Measurements from ENCODE around the gene LRRC42. TPM values are rescaled to one million over a fixed set of nuclear protein-coding genes. Genes with fewer than 3 reads are reported as not detected.

Gene LRRC42
- total and polyA plus RNA-seq, 7 donors = 15.2 to 25.4 (median 19.6) TPM

DNA sequence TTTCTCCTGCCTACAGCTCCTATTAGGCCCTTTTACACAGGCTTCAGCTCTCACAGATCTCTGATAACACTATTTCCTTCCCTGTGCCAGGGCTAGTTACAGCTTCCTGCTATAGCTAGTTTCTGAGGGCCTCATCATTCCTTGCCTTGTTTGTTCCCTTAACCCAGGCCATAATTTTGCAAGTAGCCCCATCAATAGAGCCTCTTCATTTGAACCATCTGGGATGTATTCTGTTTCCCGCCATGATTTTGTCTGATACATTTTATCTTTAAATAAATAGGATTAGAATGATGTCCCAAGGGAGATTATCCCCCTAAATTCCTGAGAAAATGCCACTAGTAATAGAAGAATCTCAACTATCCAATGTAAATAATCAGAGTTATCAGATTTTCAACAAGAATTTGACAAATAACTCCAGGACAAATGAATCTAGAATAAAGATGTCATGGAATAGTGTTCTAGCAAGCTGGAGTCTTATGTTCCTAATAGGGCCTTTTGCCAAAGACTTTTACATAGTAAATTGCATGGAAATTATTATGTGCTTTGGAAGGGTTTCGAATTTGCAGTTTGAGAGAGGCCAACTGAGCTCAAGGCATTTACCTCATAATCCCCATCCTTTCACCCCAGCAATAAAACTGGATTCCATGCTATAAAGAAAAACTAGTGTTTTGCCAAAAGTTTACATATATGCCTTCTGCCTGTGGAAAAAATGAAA lies 16.7 kb upstream of the LRRC42 start:
- WGBS, 2 donors = 84 to 95% methylated on average over 2 of the region's 2 CpGs
- Histone ChIP-seq H3K36me3 (peaks cover 3 to 40% (median 5%) of the 10 kb centered on the region in 4 donors), H3K27me3 (no peaks in the 10 kb centered on the region), H3K9me3 (no peaks in the 10 kb centered on the region), H3K4me1 (no peaks in the 10 kb centered on the region), H3K27ac (no peak overlapping the region), H3K4me3 (no peak overlapping the region)
- TF ChIP-seq, protein P1, sequence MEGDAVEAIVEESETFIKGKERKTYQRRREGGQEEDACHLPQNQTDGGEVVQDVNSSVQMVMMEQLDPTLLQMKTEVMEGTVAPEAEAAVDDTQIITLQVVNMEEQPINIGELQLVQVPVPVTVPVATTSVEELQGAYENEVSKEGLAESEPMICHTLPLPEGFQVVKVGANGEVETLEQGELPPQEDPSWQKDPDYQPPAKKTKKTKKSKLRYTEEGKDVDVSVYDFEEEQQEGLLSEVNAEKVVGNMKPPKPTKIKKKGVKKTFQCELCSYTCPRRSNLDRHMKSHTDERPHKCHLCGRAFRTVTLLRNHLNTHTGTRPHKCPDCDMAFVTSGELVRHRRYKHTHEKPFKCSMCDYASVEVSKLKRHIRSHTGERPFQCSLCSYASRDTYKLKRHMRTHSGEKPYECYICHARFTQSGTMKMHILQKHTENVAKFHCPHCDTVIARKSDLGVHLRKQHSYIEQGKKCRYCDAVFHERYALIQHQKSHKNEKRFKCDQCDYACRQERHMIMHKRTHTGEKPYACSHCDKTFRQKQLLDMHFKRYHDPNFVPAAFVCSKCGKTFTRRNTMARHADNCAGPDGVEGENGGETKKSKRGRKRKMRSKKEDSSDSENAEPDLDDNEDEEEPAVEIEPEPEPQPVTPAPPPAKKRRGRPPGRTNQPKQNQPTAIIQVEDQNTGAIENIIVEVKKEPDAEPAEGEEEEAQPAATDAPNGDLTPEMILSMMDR (IDR thresholded peaks at IDR 0.05) = no peak
- TF ChIP-seq POLR2AphosphoS5 (IDR thresholded peaks at IDR 0.05) = no peak
- no peak for TF ChIP-seq POLR2A (IDR thresholded peaks at IDR 0.05)
- TF ChIP-seq EP300 (IDR thresholded peaks at IDR 0.05) = no peak
- intact Hi-C loops (cut with DNase I) = no loop called here
- no peak for DNase-seq

DNA sequence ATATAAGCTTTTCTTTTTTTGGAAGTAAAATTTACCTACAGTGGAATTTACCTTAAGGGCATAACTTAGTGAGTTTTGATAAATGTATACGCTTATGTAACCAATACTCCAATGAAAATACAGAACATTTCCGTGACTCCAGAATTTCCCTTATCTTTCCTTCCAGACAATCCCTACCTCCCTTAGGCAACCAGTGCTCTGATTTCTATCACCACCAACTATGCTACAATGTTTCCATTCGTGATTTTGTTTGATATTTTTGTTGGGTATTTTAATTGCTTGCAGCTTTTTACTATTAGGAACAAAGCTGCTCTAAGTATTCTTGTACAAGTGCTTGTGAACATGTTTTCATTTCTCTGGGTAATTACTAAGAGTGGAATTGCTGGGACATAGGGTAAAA lies 15.2 kb upstream of the LRRC42 start:
- Histone ChIP-seq H3K36me3 (peaks cover 3 to 39% (median 5%) of the 10 kb centered on the region in 4 donors), H3K4me1 (no peaks in the 10 kb centered on the region), H3K27ac (no peak overlapping the region), H3K9me3 (no peaks in the 10 kb centered on the region), H3K27me3 (no peaks in the 10 kb centered on the region), H3K4me3 (no peak overlapping the region)
- DNase-seq = no peak
- TF ChIP-seq, protein P1 (IDR thresholded peaks at IDR 0.05) = no peak
- TF ChIP-seq POLR2A (IDR thresholded peaks at IDR 0.05) = no peak
- TF ChIP-seq EP300 (IDR thresholded peaks at IDR 0.05) = no peak
- TF ChIP-seq POLR2AphosphoS5 (IDR thresholded peaks at IDR 0.05) = no peak
- intact Hi-C loops (cut with DNase I) = no loop called here
- WGBS, 2 donors = 94 to 96% methylated on average over 3 of the region's 3 CpGs

DNA sequence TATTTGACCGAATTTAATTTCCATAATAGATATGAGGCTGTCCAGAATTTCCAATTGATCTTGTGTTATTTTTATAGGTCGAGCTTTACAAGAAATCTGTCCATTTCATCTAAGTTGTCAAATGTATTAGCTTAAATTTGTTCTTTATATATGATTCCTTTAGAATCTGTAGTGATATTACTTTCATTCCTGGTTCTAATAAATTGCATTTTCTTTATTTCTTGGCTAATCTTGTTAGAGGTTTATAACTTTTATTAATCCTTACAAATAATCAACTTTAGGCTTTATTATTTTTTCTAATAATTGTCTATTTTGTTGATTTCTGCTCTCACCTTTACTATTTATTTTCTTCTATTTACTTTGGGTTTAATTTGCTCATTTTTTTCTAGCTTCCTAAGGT lies 14.6 kb upstream of the LRRC42 start:
- H3K4me1 ChIP-seq = no peaks in the 10 kb centered on the region
- no peak overlapping the region for H3K4me3 ChIP-seq
- intact Hi-C loops (cut with DNase I) = no loop called here
- H3K27me3 ChIP-seq = no peaks in the 10 kb centered on the region
- H3K27ac ChIP-seq = no peak overlapping the region
- DNase-seq = no peak
- TF ChIP-seq POLR2AphosphoS5 (IDR thresholded peaks at IDR 0.05) (no peak), POLR2A (IDR thresholded peaks at IDR 0.05) (no peak), EP300 (IDR thresholded peaks at IDR 0.05) (no peak)
- TF ChIP-seq, protein P1 (IDR thresholded peaks at IDR 0.05) = no peak
- peaks cover 3 to 39% (median 5%) of the 10 kb centered on the region in 4 donors for H3K36me3 ChIP-seq
- WGBS, 2 donors = 95 to 98% methylated on average over 2 of the region's 2 CpGs
- no peaks in the 10 kb centered on the region for H3K9me3 ChIP-seq

DNA sequence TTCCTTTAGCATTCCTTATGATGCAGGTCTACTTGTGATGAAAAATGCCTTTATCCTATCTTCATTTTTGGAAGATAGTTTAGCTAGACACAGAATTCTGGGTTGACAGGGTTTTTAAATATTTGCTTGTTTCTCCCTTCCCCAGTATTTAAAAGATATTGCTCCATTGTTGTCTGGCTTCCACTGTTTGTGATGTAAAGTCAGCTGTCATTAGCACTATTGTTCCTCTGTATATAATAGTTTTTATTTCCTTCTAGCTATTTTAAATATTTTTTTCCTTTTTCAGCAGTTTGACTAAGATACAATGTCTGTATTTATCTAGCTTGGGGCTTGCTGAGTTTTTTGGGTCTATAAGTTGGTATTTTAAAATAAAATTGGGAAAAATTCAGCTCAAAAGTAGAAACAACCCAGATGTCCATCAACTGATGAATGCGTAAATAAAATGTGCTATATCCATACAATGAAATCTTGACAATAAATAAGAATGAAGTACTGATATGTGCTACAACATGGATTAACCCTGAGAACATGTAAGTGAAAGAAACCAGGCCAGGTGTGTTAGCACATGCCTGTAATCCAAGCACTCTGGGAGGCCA lies 11.9 kb upstream of the LRRC42 start:
- WGBS, 2 donors = 98 to 100% methylated on average over 1 of the region's 1 CpG
- intact Hi-C loops (cut with DNase I) = no loop called here
- no peaks in the 10 kb centered on the region for H3K4me1 ChIP-seq
- no peak for DNase-seq
- no peak overlapping the region for H3K4me3 ChIP-seq
- no peak for TF ChIP-seq EP300 (IDR thresholded peaks at IDR 0.05)
- TF ChIP-seq, protein P1 (IDR thresholded peaks at IDR 0.05) = no peak
- no peak for TF ChIP-seq POLR2AphosphoS5 (IDR thresholded peaks at IDR 0.05)
- TF ChIP-seq POLR2A (IDR thresholded peaks at IDR 0.05) = no peak
- H3K27ac ChIP-seq = no peak overlapping the region
- H3K9me3 ChIP-seq = no peaks in the 10 kb centered on the region
- peaks cover 0 to 12% (median 1%) of the 10 kb centered on the region in 4 donors for H3K36me3 ChIP-seq
- no peaks in the 10 kb centered on the region for H3K27me3 ChIP-seq

Data from sigmoid colon (tissue), 7 donors.